ENCODE measurements around the gene CDK5RAP1.
"Not testable (repeated sequence)": the region's sequence is repeated elsewhere in the genome, so short reads cannot be mapped to it uniquely, and the experiment has no call there.

- not testable (repeated sequence) for TF ChIP-seq CTCF (optimal IDR thresholded peaks at IDR 0.05 in 1 of 3, IDR thresholded peaks at IDR 0.05 in 1 of 3, conservative IDR thresholded peaks at IDR 0.05 in 1 of 3; ENCODE audit: extremely low read depth in 1 of 3, insufficient read depth in 2 of 3, low read length in 3 of 3); EZH2 (IDR thresholded peaks at IDR 0.05; ENCODE audit: low read length)
Observed at GRCh38 chr20:33423875-33424274, 22.6 kb upstream of the CDK5RAP1 start.
